Testis (tissue), 2 donors: Measurements from ENCODE around the gene PDGFD.

ENCODE experiments used
- POLR2A ChIP-seq: fragments of 450-650 bp; IDR thresholded peaks from one replicate; pipeline ENCODE4 v1.6.1; 2017; ENCODE audit warnings: antibody characterized with exemption, mild to moderate bottlenecking, moderate library complexity
- TF ChIP-seq, protein P1 (sequence below), 3 experiments: fragments of 450-650 bp in 2 of 3; fragments of 200-600 bp in 1 of 3; sonication (generic) in 1 of 3; IDR thresholded peaks; one replicate each; pipeline ENCODE4 v1.5.1; 2016 to 2019; ENCODE audit warnings: antibody characterized with exemption in 3 of 3, mild to moderate bottlenecking in 2 of 3, moderate library complexity in 1 of 3

DNA sequence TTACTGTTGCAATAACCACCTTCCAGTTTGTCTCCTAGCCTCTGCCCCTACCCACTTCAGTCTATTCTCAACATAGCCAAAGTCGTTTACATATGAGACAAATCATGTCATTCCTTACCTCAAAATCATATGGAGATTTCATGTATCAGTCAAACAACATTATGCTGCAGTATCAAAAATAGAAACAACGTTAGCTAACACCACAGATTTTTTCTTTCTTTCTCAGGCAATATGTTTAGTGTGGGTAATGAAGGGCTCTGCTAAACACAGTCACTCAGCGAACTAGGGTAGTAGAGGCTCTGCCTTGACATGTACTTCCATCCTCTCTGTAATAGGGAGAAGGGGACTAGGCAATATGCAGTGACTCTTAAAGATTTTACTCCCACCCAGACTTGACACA lies 268.8 kb downstream of the PDGFD start:
- no peak for TF ChIP-seq POLR2A
- TF ChIP-seq, protein P1, sequence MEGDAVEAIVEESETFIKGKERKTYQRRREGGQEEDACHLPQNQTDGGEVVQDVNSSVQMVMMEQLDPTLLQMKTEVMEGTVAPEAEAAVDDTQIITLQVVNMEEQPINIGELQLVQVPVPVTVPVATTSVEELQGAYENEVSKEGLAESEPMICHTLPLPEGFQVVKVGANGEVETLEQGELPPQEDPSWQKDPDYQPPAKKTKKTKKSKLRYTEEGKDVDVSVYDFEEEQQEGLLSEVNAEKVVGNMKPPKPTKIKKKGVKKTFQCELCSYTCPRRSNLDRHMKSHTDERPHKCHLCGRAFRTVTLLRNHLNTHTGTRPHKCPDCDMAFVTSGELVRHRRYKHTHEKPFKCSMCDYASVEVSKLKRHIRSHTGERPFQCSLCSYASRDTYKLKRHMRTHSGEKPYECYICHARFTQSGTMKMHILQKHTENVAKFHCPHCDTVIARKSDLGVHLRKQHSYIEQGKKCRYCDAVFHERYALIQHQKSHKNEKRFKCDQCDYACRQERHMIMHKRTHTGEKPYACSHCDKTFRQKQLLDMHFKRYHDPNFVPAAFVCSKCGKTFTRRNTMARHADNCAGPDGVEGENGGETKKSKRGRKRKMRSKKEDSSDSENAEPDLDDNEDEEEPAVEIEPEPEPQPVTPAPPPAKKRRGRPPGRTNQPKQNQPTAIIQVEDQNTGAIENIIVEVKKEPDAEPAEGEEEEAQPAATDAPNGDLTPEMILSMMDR (IDR thresholded peaks at IDR 0.05): no peak
